A549 (cell line): ENCODE data around the gene RNF214.
A peak's percentile ranks its signal among the peaks of the same experiment; 100 is the strongest.

Experiments used
- CBX2 ChIP-seq: fragments of 200-600 bp; sonication (generic); IDR thresholded peaks from 2 replicates; pipeline ENCODE4 v1.6.1; 2016; ENCODE audit warnings: low read depth, mild to moderate bottlenecking, borderline replicate concordance
- CHD2 ChIP-seq: fragments of 150-350 bp; IDR thresholded peaks from 2 replicates; pipeline ENCODE4 v1.6.1; 2014; ENCODE audit warnings: low read length; ENCODE audit not compliant: partially characterized antibody
- CHD4 ChIP-seq: fragments of 200-600 bp; sonication (generic); IDR thresholded peaks from 2 replicates; pipeline ENCODE4 v1.6.1; 2016; ENCODE audit warnings: antibody characterized with exemption, mild to moderate bottlenecking, borderline replicate concordance
- EP300 ChIP-seq, 2 experiments: fragments of >200 bp; sonication (Bioruptor Twin); formaldehyde crosslinking; IDR thresholded peaks; 2 replicates in 1 of 2; 3 replicates in 1 of 2; pipeline ENCODE4 v1.6.1; 2016 to 2017
- FOXS1 ChIP-seq: fragments of 250-450 bp; sonication (Bioruptor Pico); IDR thresholded peaks from 2 replicates; pipeline ENCODE4 v1.5.0; 2020; ENCODE audit warnings: mild to moderate bottlenecking, moderate library complexity
- HDAC2 ChIP-seq: fragments of 200-600 bp; sonication (generic); IDR thresholded peaks from 2 replicates; pipeline ENCODE4 v1.6.1; 2016
- KDM5A ChIP-seq: fragments of 200-600 bp; sonication (generic); IDR thresholded peaks from 2 replicates; pipeline ENCODE4 v1.6.1; 2016; ENCODE audit warnings: antibody characterized with exemption, mild to moderate bottlenecking
- MYC ChIP-seq: IDR thresholded peaks from 2 replicates; pipeline ENCODE4 v1.6.1; 2012; ENCODE audit warnings: mild to moderate bottlenecking, inconsistent platforms, low read length, improper control_type of control experiment, borderline replicate concordance
- NPAS2 ChIP-seq: fragments of 250-450 bp; sonication (Bioruptor Pico); IDR thresholded peaks from 2 replicates; pipeline ENCODE4 v1.8.0; 2022; ENCODE audit warnings: mild to moderate bottlenecking, moderate library complexity, borderline replicate concordance
- POLR2A ChIP-seq: IDR thresholded peaks from 2 replicates; pipeline ENCODE4 v1.6.1; 2012; ENCODE audit warnings: mild to moderate bottlenecking, low read length
- SREBF2 ChIP-seq: fragments of 450-650 bp; IDR thresholded peaks from 2 replicates; pipeline ENCODE4 v1.6.1; 2014; ENCODE audit warnings: mild to moderate bottlenecking, moderate library complexity
- TF ChIP-seq, protein P1 (sequence below): fragments of >200 bp; sonication (Bioruptor Twin); formaldehyde crosslinking; IDR thresholded peaks from 3 replicates; pipeline ENCODE4 v1.5.1; 2016
- TF ChIP-seq, protein P2 (sequence below): fragments of 200-600 bp; sonication (generic); IDR thresholded peaks from 2 replicates; pipeline ENCODE4 v1.6.1; 2016; ENCODE audit warnings: antibody characterized with exemption, mild to moderate bottlenecking, moderate library complexity

DNA sequence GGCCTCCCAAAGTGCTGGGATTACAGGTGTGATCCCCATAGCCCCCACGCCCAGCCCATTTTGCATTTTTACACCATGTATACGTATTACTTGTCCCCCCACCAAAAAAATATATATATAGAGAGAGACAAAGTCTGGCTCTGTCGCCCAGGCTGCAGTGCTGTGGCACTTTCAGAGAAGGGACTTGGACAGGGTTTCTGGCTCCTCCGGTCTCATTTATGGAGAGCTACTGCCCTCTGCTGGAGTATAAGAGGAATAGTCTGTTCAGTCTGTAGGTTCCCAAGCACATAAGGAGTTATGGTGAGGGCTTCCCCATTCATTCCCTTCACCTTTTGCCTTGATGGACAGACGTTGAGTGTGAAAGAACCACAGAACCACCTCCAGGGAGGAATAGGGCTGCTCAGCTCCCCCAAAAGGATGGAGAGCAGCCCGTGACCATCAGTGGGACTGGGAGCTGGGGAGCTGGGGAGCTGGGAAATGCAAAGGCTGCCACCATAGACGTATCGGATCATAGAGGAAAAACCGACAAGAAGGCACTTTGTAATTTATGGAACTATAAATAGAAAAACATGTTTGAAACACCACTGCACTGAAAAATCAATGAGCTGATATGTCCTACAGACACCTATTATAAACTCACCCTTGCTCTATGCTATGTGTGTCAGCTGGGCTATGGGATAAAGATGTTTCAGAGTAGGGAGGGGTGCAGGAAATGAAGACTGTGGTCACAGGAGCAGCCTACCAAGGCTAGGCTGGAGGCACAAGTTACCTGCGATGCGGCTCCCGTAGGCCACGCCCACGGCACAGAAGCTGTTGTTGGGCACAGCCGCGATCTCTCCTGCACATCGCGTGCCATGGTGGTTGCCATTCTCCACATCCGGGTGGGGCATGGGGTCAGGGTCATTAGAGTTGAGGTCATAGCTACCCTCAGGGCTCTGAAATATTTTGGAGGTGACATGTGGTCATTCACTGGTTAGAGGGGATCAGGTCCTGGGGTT is 5.8 kb upstream of the RNF214 start:
- TF ChIP-seq CHD4 (no peak), POLR2A (no peak), SREBF2 (no peak), MYC (no peak), EP300 (IDR thresholded peaks at IDR 0.05) (no peak), HDAC2 (no peak), CBX2 (no peak), CHD2 (no peak), FOXS1 (CRISPR knock-in tag) (no peak), NPAS2 (CRISPR knock-in tag) (no peak), KDM5A (no peak)
- TF ChIP-seq, protein P1, sequence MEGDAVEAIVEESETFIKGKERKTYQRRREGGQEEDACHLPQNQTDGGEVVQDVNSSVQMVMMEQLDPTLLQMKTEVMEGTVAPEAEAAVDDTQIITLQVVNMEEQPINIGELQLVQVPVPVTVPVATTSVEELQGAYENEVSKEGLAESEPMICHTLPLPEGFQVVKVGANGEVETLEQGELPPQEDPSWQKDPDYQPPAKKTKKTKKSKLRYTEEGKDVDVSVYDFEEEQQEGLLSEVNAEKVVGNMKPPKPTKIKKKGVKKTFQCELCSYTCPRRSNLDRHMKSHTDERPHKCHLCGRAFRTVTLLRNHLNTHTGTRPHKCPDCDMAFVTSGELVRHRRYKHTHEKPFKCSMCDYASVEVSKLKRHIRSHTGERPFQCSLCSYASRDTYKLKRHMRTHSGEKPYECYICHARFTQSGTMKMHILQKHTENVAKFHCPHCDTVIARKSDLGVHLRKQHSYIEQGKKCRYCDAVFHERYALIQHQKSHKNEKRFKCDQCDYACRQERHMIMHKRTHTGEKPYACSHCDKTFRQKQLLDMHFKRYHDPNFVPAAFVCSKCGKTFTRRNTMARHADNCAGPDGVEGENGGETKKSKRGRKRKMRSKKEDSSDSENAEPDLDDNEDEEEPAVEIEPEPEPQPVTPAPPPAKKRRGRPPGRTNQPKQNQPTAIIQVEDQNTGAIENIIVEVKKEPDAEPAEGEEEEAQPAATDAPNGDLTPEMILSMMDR: peak; percentile 72
- TF ChIP-seq, protein P2, sequence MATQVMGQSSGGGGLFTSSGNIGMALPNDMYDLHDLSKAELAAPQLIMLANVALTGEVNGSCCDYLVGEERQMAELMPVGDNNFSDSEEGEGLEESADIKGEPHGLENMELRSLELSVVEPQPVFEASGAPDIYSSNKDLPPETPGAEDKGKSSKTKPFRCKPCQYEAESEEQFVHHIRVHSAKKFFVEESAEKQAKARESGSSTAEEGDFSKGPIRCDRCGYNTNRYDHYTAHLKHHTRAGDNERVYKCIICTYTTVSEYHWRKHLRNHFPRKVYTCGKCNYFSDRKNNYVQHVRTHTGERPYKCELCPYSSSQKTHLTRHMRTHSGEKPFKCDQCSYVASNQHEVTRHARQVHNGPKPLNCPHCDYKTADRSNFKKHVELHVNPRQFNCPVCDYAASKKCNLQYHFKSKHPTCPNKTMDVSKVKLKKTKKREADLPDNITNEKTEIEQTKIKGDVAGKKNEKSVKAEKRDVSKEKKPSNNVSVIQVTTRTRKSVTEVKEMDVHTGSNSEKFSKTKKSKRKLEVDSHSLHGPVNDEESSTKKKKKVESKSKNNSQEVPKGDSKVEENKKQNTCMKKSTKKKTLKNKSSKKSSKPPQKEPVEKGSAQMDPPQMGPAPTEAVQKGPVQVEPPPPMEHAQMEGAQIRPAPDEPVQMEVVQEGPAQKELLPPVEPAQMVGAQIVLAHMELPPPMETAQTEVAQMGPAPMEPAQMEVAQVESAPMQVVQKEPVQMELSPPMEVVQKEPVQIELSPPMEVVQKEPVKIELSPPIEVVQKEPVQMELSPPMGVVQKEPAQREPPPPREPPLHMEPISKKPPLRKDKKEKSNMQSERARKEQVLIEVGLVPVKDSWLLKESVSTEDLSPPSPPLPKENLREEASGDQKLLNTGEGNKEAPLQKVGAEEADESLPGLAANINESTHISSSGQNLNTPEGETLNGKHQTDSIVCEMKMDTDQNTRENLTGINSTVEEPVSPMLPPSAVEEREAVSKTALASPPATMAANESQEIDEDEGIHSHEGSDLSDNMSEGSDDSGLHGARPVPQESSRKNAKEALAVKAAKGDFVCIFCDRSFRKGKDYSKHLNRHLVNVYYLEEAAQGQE: no peak
